ENCODE results near the gene PMM2.

PMM2 gene

GRCh38 chr16:8763083-8763482 lies 34.6 kb upstream of the PMM2 start:
- Histone ChIP-seq H3K4me3 (ENCODE audit: low read length in 2 of 2) (no peak overlapping the region), H3K9ac (ENCODE audit: low read length in 2 of 2) (no peak overlapping the region), H3K9me3 (ENCODE audit: control insufficient read depth in 2 of 2, low read length in 2 of 2) (no peaks in the 10 kb centered on the region), H3K36me3 (ENCODE audit: control insufficient read depth in 2 of 2, insufficient read depth in 2 of 2, low read length in 2 of 2) (peaks cover 1 to 9% of the 10 kb centered on the region in 2 donors), H3K27ac (ENCODE audit: low read length) (no peak overlapping the region), H3K4me1 (ENCODE audit: control insufficient read depth, insufficient read depth, low read length) (no peaks in the 10 kb centered on the region), H3K27me3 (ENCODE audit: control insufficient read depth in 1 of 2, insufficient read depth in 2 of 2, low read length in 2 of 2) (no peaks in the 10 kb centered on the region)

GRCh38 chr16:8763899-8764298 lies 33.7 kb upstream of the PMM2 start:
- no peaks in the 10 kb centered on the region for H3K9me3 ChIP-seq (ENCODE audit: control insufficient read depth in 2 of 2, low read length in 2 of 2)
- no peak overlapping the region for H3K4me3 ChIP-seq (ENCODE audit: low read length in 2 of 2)
- H3K36me3 ChIP-seq (ENCODE audit: control insufficient read depth in 2 of 2, insufficient read depth in 2 of 2, low read length in 2 of 2), result peaks cover 4 to 12% of the 10 kb centered on the region in 2 donors
- no peak overlapping the region for H3K9ac ChIP-seq (ENCODE audit: low read length in 2 of 2)
- no peaks in the 10 kb centered on the region for H3K27me3 ChIP-seq (ENCODE audit: control insufficient read depth in 1 of 2, insufficient read depth in 2 of 2, low read length in 2 of 2)
- H3K27ac ChIP-seq (ENCODE audit: low read length), result no peak overlapping the region
- no peaks in the 10 kb centered on the region for H3K4me1 ChIP-seq (ENCODE audit: control insufficient read depth, insufficient read depth, low read length)

- H3K9me3 ChIP-seq (ENCODE audit: control insufficient read depth in 2 of 2, low read length in 2 of 2), result no peaks in the 10 kb centered on the region
- H3K4me1 ChIP-seq (ENCODE audit: control insufficient read depth, insufficient read depth, low read length), result no peaks in the 10 kb centered on the region
- H3K4me3 ChIP-seq (ENCODE audit: low read length in 2 of 2), result no peak overlapping the region
- H3K9ac ChIP-seq (ENCODE audit: low read length in 2 of 2), result no peak overlapping the region
- H3K27ac ChIP-seq (ENCODE audit: low read length), result no peak overlapping the region
- H3K27me3 ChIP-seq (ENCODE audit: control insufficient read depth in 1 of 2, insufficient read depth in 2 of 2, low read length in 2 of 2), result no peaks in the 10 kb centered on the region
- H3K36me3 ChIP-seq (ENCODE audit: control insufficient read depth in 2 of 2, insufficient read depth in 2 of 2, low read length in 2 of 2), result peaks cover 4 to 13% of the 10 kb centered on the region in 2 donors
Measured at GRCh38 chr16:8764525-8765250, 33.0 kb upstream of the PMM2 start.

DNA sequence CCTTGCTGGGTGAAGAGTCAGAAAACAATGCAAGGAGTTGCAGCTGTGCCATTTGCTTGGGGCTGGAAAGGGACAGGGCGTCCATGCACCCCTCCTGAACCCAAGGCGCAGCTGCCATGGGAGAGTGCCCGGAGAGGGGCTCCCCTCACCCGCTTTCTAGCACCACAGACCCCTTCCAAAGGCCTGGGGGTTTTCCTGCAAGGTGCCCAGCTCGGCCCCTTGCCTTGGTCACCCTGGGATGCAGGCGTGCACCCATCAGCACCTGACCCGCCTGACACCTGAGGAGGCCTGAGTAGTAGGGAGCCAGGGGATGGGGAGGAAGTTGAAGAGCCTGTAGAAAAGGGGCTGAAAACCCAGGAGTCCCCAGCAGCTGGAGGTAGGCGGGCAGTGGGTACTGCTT lies 30.5 kb upstream of the PMM2 start:
- Histone ChIP-seq H3K36me3 (ENCODE audit: control insufficient read depth in 2 of 2, insufficient read depth in 2 of 2, low read length in 2 of 2) (peaks cover 4 to 5% of the 10 kb centered on the region in 2 donors), H3K9me3 (ENCODE audit: control insufficient read depth in 2 of 2, low read length in 2 of 2) (no peaks in the 10 kb centered on the region)

DNA sequence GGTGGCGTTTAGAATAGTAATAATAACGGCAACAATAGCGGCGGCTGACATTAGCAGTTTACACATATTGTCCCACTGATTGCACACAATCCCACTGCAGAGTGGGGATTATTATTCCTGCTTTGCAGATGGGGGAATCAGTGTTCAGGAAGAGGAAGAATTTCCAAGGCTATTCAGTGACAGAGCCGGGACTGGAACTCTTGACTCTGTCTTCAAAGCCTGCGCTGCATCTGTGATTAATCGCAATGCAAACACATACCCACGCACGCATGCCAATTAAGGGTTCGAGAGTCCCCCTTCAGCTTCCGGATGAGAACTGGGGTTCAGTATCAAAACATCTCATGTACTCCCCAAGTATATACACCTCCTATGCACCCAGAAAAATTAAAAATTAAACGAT lies 29.4 kb upstream of the PMM2 start:
- Histone ChIP-seq H3K27me3 (ENCODE audit: control insufficient read depth in 1 of 2, insufficient read depth in 2 of 2, low read length in 2 of 2) (no peaks in the 10 kb centered on the region), H3K4me3 (ENCODE audit: low read length in 2 of 2) (no peak overlapping the region), H3K36me3 (ENCODE audit: control insufficient read depth in 2 of 2, insufficient read depth in 2 of 2, low read length in 2 of 2) (peaks cover 4 to 10% of the 10 kb centered on the region in 2 donors), H3K4me1 (ENCODE audit: control insufficient read depth, insufficient read depth, low read length) (no peaks in the 10 kb centered on the region), H3K9me3 (ENCODE audit: control insufficient read depth in 2 of 2, low read length in 2 of 2) (no peaks in the 10 kb centered on the region), H3K9ac (ENCODE audit: low read length in 2 of 2) (no peak overlapping the region), H3K27ac (ENCODE audit: low read length) (no peak overlapping the region)

More for the DNA sequence above, 30.5 kb upstream of the PMM2 start:
- Histone ChIP-seq H3K4me3 (ENCODE audit: low read length in 2 of 2) (no peak overlapping the region), H3K27me3 (ENCODE audit: control insufficient read depth in 1 of 2, insufficient read depth in 2 of 2, low read length in 2 of 2) (no peaks in the 10 kb centered on the region), H3K4me1 (ENCODE audit: control insufficient read depth, insufficient read depth, low read length) (no peaks in the 10 kb centered on the region), H3K27ac (ENCODE audit: low read length) (no peak overlapping the region), H3K9ac (ENCODE audit: low read length in 2 of 2) (no peak overlapping the region)

DNA sequence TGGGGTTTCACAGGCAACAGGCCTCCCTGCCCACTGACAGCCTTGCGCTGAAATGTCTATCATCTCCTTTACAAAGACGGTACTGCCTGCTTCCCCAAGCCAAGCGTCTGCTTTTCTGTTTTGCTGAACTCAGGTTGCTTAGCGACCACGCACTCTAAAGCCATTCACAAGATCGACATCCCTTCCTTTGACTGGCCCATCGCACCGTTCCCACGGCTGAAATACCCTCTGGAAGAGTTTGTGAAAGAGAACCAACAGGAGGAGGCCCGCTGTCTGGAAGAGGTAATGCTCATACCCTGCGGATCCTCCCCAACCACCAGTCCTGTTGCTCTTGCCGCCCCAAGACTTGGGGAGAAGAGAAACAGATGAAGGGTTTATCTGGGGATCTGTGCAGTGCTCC lies 28.9 kb upstream of the PMM2 start:
- H3K36me3 ChIP-seq (ENCODE audit: control insufficient read depth in 2 of 2, insufficient read depth in 2 of 2, low read length in 2 of 2), result peaks cover 4 to 10% of the 10 kb centered on the region in 2 donors
- H3K9me3 ChIP-seq (ENCODE audit: control insufficient read depth in 2 of 2, low read length in 2 of 2), result no peaks in the 10 kb centered on the region
- no peaks in the 10 kb centered on the region for H3K4me1 ChIP-seq (ENCODE audit: control insufficient read depth, insufficient read depth, low read length)
- H3K27me3 ChIP-seq (ENCODE audit: control insufficient read depth in 1 of 2, insufficient read depth in 2 of 2, low read length in 2 of 2), result no peaks in the 10 kb centered on the region
- H3K9ac ChIP-seq (ENCODE audit: low read length in 2 of 2), result no peak overlapping the region
- H3K4me3 ChIP-seq (ENCODE audit: low read length in 2 of 2), result no peak overlapping the region
- no peak overlapping the region for H3K27ac ChIP-seq (ENCODE audit: low read length)

- Histone ChIP-seq H3K4me1 (ENCODE audit: control insufficient read depth, insufficient read depth, low read length) (no peaks in the 10 kb centered on the region), H3K9ac (ENCODE audit: low read length in 2 of 2) (no peak overlapping the region), H3K36me3 (ENCODE audit: control insufficient read depth in 2 of 2, insufficient read depth in 2 of 2, low read length in 2 of 2) (peaks cover 13 to 21% of the 10 kb centered on the region in 2 donors), H3K27ac (ENCODE audit: low read length) (no peak overlapping the region), H3K9me3 (ENCODE audit: control insufficient read depth in 2 of 2, low read length in 2 of 2) (no peaks in the 10 kb centered on the region), H3K4me3 (ENCODE audit: low read length in 2 of 2) (no peak overlapping the region), H3K27me3 (ENCODE audit: control insufficient read depth in 1 of 2, insufficient read depth in 2 of 2, low read length in 2 of 2) (no peaks in the 10 kb centered on the region)
Measured at GRCh38 chr16:8773537-8773936, 24.1 kb upstream of the PMM2 start.

DNA sequence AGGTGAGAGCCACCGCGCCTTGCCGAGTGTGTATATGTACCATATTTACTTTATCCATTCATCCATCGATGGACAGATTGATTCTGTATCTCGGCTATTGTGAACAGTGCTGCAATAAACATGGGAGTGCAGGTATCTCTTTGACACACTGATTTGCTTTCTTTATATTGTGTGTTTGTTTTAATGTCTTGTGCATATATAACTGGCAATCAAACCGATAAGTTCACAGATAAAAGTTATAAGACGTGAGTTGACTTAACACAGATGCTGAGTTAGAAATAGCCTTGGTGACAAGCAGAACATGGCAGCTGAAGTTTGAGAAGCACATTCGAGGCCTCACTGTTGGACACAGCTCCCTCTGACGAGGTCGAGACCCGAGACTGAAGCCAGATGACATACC lies 23.4 kb upstream of the PMM2 start:
- H3K9ac ChIP-seq (ENCODE audit: low read length in 2 of 2), result no peak overlapping the region
- no peaks in the 10 kb centered on the region for H3K4me1 ChIP-seq (ENCODE audit: control insufficient read depth, insufficient read depth, low read length)
- H3K27ac ChIP-seq (ENCODE audit: low read length), result no peak overlapping the region
- H3K36me3 ChIP-seq (ENCODE audit: control insufficient read depth in 2 of 2, insufficient read depth in 2 of 2, low read length in 2 of 2), result peaks cover 10 to 21% of the 10 kb centered on the region in 2 donors
- no peak overlapping the region for H3K4me3 ChIP-seq (ENCODE audit: low read length in 2 of 2)
- no peaks in the 10 kb centered on the region for H3K9me3 ChIP-seq (ENCODE audit: control insufficient read depth in 2 of 2, low read length in 2 of 2)
- no peaks in the 10 kb centered on the region for H3K27me3 ChIP-seq (ENCODE audit: control insufficient read depth in 1 of 2, insufficient read depth in 2 of 2, low read length in 2 of 2)

DNA sequence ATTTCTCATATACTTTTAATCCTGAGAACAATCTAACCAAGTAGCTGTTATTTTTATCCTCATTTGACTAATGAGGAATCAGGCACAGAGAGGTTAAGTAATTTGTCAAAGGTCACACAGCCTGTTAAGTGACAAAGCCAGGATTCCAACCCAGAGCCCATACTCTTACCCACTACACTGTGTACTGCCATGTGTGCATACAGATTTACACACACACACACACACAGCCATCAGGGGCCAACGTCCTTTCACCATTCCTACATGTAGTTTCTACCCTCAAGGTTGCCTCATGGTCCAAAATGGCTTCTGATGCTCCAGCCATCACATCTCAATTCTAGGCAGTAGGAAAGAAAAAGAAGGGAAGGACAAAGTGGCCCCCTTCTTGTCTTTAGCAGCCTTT lies 22.3 kb upstream of the PMM2 start:
- Histone ChIP-seq H3K4me1 (ENCODE audit: control insufficient read depth, insufficient read depth, low read length) (no peaks in the 10 kb centered on the region), H3K9ac (ENCODE audit: low read length in 2 of 2) (no peak overlapping the region), H3K4me3 (ENCODE audit: low read length in 2 of 2) (no peak overlapping the region), H3K27me3 (ENCODE audit: control insufficient read depth in 1 of 2, insufficient read depth in 2 of 2, low read length in 2 of 2) (no peaks in the 10 kb centered on the region), H3K36me3 (ENCODE audit: control insufficient read depth in 2 of 2, insufficient read depth in 2 of 2, low read length in 2 of 2) (peaks cover 10 to 21% of the 10 kb centered on the region in 2 donors), H3K9me3 (ENCODE audit: control insufficient read depth in 2 of 2, low read length in 2 of 2) (no peaks in the 10 kb centered on the region), H3K27ac (ENCODE audit: low read length) (no peak overlapping the region)

- no peak overlapping the region for H3K4me3 ChIP-seq (ENCODE audit: low read length in 2 of 2)
- no peaks in the 10 kb centered on the region for H3K4me1 ChIP-seq (ENCODE audit: control insufficient read depth, insufficient read depth, low read length)
- no peaks in the 10 kb centered on the region for H3K9me3 ChIP-seq (ENCODE audit: control insufficient read depth in 2 of 2, low read length in 2 of 2)
- no peak overlapping the region for H3K9ac ChIP-seq (ENCODE audit: low read length in 2 of 2)
- peaks cover 10 to 21% of the 10 kb centered on the region in 2 donors for H3K36me3 ChIP-seq (ENCODE audit: control insufficient read depth in 2 of 2, insufficient read depth in 2 of 2, low read length in 2 of 2)
- H3K27ac ChIP-seq (ENCODE audit: low read length), result no peak overlapping the region
- H3K27me3 ChIP-seq (ENCODE audit: control insufficient read depth in 1 of 2, insufficient read depth in 2 of 2, low read length in 2 of 2), result no peaks in the 10 kb centered on the region
Measured at GRCh38 chr16:8776129-8776584, 21.5 kb upstream of the PMM2 start.

GRCh38 chr16:8777217-8777616 lies 20.4 kb upstream of the PMM2 start:
- Histone ChIP-seq H3K36me3 (ENCODE audit: control insufficient read depth in 2 of 2, insufficient read depth in 2 of 2, low read length in 2 of 2) (peaks cover 11 to 20% of the 10 kb centered on the region in 2 donors), H3K9me3 (ENCODE audit: control insufficient read depth in 2 of 2, low read length in 2 of 2) (no peaks in the 10 kb centered on the region), H3K27ac (ENCODE audit: low read length) (no peak overlapping the region), H3K4me3 (ENCODE audit: low read length in 2 of 2) (no peak overlapping the region), H3K27me3 (ENCODE audit: control insufficient read depth in 1 of 2, insufficient read depth in 2 of 2, low read length in 2 of 2) (no peaks in the 10 kb centered on the region), H3K9ac (ENCODE audit: low read length in 2 of 2) (no peak overlapping the region), H3K4me1 (ENCODE audit: control insufficient read depth, insufficient read depth, low read length) (no peaks in the 10 kb centered on the region)

Measured in stomach smooth muscle (tissue), 2 donors.